SK-N-MC (cell line): ENCODE results near the gene MPP4.

Experiments
- EZH2 ChIP-seq: fragments of 200-600 bp; sonication (generic); IDR thresholded peaks from one replicate; pipeline ENCODE4 v1.6.1; 2017; ENCODE audit warnings: antibody characterized with exemption
- FOXP2 ChIP-seq: optimal IDR thresholded peaks from 2 replicates; pipeline ENCODE3; 2011; ENCODE audit warnings: mild to moderate bottlenecking, moderate library complexity; ENCODE audit not compliant: insufficient read depth; ENCODE audit errors: extremely low read length, control extremely low read depth
- POLR2AphosphoS5 ChIP-seq: IDR thresholded peaks from 2 replicates; pipeline ENCODE4 v1.6.1; 2012; ENCODE audit warnings: mild to moderate bottlenecking, low read depth, low read length, borderline replicate concordance

DNA sequence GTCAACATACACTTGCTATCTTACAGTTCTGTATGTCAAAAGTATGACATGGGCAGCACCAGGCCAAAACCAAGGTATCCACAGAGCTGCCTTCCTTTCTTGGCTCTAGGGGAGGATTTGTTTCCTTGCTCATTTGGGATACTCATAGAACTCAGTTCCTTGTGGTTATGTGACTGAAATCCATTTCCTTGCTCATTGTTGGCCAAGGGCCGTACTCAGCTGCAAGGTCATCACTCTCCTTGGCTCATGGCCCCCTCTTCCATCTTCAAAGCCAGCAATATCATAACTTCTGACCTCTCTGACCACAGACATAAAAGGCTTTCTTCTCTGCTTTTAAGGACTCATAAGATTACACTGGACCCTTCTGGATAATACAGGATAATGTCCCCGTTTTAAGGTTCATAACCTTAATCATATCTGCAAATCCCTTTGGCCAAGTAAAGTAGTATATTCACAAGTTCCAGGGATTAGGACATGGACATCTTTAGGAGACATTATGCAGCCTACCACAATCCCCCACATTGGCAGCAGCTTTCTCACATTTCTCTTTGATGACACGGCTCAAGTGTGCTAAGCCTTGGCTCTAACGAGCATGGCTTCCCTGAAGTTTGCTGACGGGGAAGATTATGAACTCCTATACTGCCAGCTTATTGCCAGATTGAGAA lies 76.0 kb downstream of the MPP4 start:
- TF ChIP-seq EZH2: no peak
- TF ChIP-seq POLR2AphosphoS5: no peak
- TF ChIP-seq FOXP2: no peak
